H1 (cell line): Measurements from ENCODE around the gene PSMC3IP.

Experiments used
- CREB1 ChIP-seq: IDR thresholded peaks from 2 replicates; pipeline ENCODE4 v1.6.1; 2012; ENCODE audit warnings: inconsistent platforms
- EZH2 ChIP-seq: fragments of 200-600 bp; sonication (generic); IDR thresholded peaks from 2 replicates; pipeline ENCODE4 v1.7.1; 2012; ENCODE audit warnings: low read depth, mild to moderate bottlenecking, moderate library complexity, low read length, inconsistent platforms; ENCODE audit not compliant: severe bottlenecking
- GABPA ChIP-seq: IDR thresholded peaks from 2 replicates; pipeline ENCODE4 v1.6.1; 2011; ENCODE audit warnings: mild to moderate bottlenecking, low read length, moderate library complexity, borderline replicate concordance; ENCODE audit not compliant: insufficient read depth
- MAX ChIP-seq: IDR thresholded peaks from 2 replicates; pipeline ENCODE4 v1.6.1; 2012; ENCODE audit warnings: inconsistent platforms
- POLR2A ChIP-seq, 2 experiments: IDR thresholded peaks; 1 replicate in 1 of 2; 2 replicates in 1 of 2; pipeline ENCODE4 v1.6.1; 2011; ENCODE audit warnings: low read depth in 2 of 2, low read length in 2 of 2, mild to moderate bottlenecking in 2 of 2; ENCODE audit errors: control extremely low read depth in 1 of 2
- RAD21 ChIP-seq, 2 experiments: IDR thresholded peaks in 1 of 2; conservative IDR thresholded peaks in 1 of 2; 2 replicates each; pipeline ENCODE4 v1.6.1; 2011; ENCODE audit warnings: low read depth in 2 of 2, low read length in 2 of 2, improper control_type of control experiment in 1 of 2, inconsistent platforms in 1 of 2, mild to moderate bottlenecking in 1 of 2, moderate library complexity in 1 of 2
- RNF2 ChIP-seq: fragments of 200-900, 300-1000 bp; sonication (generic); IDR thresholded peaks from 2 replicates; pipeline ENCODE4 v1.7.1; 2016; ENCODE audit warnings: borderline replicate concordance, low read depth, mild to moderate bottlenecking, antibody characterized with exemption, low read length; ENCODE audit not compliant: poor library complexity, severe bottlenecking; ENCODE audit errors: missing control alignments
- RXRA ChIP-seq: IDR thresholded peaks from 2 replicates; pipeline ENCODE4 v1.6.1; 2011; ENCODE audit warnings: low read depth, mild to moderate bottlenecking, low read length, moderate library complexity; ENCODE audit not compliant: insufficient read depth
- SP1 ChIP-seq: IDR thresholded peaks from 2 replicates; pipeline ENCODE4 v1.6.1; 2011; ENCODE audit warnings: low read depth, low read length
- TF ChIP-seq, protein P1 (sequence below), 3 experiments: IDR thresholded peaks; 1 replicate in 2 of 3; 2 replicates in 1 of 3; pipeline versions ENCODE4 v1.5.1 to v1.6.1; 2011; ENCODE audit warnings: low read length in 3 of 3, mild to moderate bottlenecking in 3 of 3, inconsistent platforms in 2 of 3, low read depth in 1 of 3, moderate library complexity in 1 of 3; ENCODE audit not compliant: insufficient read depth in 1 of 3; ENCODE audit errors: control extremely low read depth in 1 of 3

DNA sequence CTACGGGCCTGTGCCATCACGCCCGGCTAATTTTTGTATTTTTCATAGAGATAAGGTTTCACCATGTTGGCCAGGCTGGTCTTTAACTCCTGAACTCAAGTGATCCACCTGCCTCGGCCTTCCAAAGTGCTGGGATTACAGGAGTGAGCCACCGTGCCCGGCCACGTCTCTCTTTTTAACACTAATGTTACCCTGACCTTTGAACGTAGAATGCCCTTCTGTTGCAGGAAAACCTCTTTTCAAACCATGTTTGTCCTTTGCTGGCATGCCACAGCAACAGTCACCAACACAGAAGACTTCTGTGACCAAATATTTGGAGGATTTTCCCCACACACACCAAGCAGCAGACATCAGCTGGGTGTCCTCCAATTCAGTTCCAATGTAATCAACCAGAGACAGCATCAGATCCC, 32.6 kb downstream of the PSMC3IP start:
- TF ChIP-seq GABPA (no peak), POLR2A (IDR thresholded peaks at IDR 0.05; ENCODE audit: control extremely low read depth in 1 of 2, low read depth in 2 of 2, low read length in 2 of 2) (no peak), CREB1 (no peak), MAX (no peak), EZH2 (no peak), SP1 (no peak), RXRA (no peak), RNF2 (no peak), RAD21 (IDR thresholded peaks at IDR 0.05 in 1 of 2, conservative IDR thresholded peaks at IDR 0.05 in 1 of 2; ENCODE audit: low read depth in 2 of 2, low read length in 2 of 2) (no peak)
- TF ChIP-seq, protein P1, sequence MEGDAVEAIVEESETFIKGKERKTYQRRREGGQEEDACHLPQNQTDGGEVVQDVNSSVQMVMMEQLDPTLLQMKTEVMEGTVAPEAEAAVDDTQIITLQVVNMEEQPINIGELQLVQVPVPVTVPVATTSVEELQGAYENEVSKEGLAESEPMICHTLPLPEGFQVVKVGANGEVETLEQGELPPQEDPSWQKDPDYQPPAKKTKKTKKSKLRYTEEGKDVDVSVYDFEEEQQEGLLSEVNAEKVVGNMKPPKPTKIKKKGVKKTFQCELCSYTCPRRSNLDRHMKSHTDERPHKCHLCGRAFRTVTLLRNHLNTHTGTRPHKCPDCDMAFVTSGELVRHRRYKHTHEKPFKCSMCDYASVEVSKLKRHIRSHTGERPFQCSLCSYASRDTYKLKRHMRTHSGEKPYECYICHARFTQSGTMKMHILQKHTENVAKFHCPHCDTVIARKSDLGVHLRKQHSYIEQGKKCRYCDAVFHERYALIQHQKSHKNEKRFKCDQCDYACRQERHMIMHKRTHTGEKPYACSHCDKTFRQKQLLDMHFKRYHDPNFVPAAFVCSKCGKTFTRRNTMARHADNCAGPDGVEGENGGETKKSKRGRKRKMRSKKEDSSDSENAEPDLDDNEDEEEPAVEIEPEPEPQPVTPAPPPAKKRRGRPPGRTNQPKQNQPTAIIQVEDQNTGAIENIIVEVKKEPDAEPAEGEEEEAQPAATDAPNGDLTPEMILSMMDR (IDR thresholded peaks at IDR 0.05; ENCODE audit: control extremely low read depth in 1 of 3, insufficient read depth in 1 of 3, low read depth in 1 of 3, low read length in 3 of 3) = no peak
